GM12872 (cell line): ENCODE data around the gene RNU6-9.

Source experiments
- CTCF ChIP-seq: IDR thresholded peaks from 3 replicates; pipeline ENCODE4 v1.5.1; 2011; ENCODE audit warnings: low read depth, mild to moderate bottlenecking, low read length, moderate library complexity; ENCODE audit not compliant: insufficient read depth

The RNU6-9 gene

DNA sequence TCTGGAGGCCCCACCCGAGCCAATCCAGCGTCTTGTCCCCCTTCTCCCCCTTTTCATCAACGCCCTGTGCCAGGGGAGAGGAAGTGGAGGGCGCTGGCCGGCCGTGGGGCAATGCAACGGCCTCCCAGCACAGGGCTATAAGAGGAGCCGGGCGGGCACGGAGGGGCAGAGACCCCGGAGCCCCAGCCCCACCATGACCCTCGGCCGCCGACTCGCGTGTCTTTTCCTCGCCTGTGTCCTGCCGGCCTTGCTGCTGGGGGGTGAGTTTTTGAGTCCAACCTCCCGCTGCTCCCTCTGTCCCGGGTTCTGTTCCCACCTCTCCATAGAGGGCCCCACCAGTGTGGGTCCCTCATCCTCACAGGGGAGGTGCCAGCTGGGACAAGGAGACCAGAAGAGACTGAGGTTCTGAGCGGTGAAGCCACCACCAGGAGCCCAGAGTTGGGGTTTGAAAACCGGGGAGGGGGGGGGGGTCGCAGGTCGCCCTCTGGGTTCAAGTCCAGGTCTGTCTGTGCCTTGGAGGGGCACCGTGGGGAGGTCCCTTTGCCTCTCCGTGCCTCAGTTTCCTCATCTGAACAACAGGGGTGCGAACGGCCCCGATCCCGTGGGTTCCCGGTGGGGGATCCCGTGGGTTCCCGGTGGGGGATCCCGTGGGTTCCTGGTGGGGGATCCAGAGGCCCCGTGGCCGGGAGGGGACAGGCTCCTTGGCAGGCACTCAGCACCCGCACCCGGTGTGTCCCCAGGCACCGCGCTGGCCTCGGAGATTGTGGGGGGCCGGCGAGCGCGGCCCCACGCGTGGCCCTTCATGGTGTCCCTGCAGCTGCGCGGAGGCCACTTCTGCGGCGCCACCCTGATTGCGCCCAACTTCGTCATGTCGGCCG, 40.9 kb upstream of the RNU6-9 start, which contains the start of gene ELANE:
Gene ELANE, plus strand, starts transcription at position 168 of the 878 bp plus-strand sequence. Its CDS starts 26 bp downstream, at position 194.
- no peak for TF ChIP-seq CTCF

- TF ChIP-seq CTCF: no peak
These were observed 40.2 kb upstream of the RNU6-9 start for GRCh38 chr19:853014-853585.

DNA sequence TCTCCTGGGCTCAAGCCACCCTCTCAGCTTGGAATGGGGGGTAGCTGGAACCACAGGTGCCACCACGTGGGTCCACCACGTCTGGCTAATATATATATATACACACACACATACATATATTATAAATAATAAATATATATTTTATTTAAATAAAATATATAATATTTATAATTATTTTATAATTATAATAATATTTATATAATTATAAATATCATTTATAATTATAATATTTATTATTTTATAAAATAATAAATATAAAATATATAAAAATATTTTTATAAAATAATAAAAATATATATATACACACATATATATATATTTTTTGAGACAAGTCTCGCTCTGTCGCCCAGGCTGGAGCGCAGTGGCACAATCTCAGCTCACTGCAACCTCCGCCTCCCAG, 38.7 kb upstream of the RNU6-9 start:
- no peak for TF ChIP-seq CTCF

- no peak for TF ChIP-seq CTCF
These were observed 38.1 kb upstream of the RNU6-9 start for GRCh38 chr19:855142-855541.

- TF ChIP-seq CTCF: no peak
These were observed 37.6 kb upstream of the RNU6-9 start for GRCh38 chr19:855566-856120.

- no peak for TF ChIP-seq CTCF
These were observed 35.0 kb upstream of the RNU6-9 start for GRCh38 chr19:858284-858683.
